NCI-H187 treated with DMSO at 0.1 percent for 48 hours (cell line): ENCODE results near the gene NMNAT2.
"Not testable (repeated sequence)": the region's sequence is repeated elsewhere in the genome, so short reads cannot be mapped to it uniquely, and the experiment has no call there.

Experiments used
- DNase-seq: peaks from one replicate; lab custom pipeline; 2025; lab: John Stamatoyannopoulos, UW

Gene NMNAT2

DNA sequence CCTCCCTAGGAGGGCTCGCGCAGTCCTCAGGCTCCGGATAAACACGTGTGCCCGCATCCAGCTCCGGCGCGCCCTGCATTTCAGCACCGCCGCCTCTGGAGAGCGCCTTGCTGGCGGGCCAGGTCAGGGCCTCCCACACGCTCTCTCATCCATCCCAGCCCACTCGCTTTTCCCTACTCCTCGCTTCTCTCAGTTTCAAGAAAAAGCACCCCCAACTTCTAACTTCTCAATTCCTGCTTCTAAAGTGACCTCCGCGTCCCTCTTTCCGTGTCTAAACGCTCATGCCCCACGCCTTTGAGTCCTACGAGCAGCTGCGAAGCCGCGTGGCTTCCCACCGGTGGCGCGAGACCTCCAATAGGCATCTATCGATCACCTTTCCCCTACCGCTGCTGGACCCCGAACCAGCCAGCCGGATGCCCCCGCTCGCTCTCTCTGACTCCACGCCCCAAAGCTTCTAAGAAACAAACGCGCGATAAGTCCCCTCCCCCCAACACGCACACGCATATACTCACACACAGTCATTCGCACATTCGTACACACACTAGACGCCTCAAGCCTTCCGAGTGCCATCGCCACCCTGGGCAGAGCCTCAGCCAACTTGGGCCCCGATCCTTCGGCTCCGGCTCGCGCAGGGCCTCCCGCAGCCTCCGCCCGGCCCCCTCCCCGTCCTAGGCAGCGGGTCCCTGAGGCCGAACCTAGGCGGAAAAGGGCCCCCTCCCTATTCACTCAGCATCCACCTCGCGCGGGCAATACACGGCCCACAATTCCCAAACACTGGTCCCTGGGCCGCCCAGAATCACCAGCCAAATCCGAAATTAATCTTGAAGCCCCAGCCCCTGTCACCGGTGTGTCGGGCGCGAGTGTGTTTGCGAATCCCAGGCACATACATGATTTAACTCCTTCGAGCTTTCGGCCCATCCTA lies 1.1 kb downstream of the NMNAT2 start:
- DNase-seq: peak; percentile 30

DNA sequence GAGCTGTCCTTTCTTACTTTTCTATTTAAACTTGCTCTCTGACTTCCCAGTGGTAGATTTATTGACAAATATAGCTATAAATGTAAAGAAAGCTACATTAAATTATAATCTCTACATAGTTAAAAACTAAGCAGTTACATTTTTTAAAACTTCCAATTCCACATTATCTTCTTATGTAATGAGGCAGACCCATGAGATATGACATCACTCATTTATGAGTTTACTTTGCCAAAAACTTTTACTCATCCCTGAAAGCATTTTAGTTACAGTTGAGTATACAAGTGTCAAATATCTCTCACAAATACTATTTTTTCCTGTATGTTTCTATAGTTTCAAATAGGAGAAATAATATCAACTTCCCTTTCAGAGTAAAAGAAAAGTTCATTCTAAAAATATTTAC lies 3.8 kb downstream of the NMNAT2 start:
- no peak for DNase-seq

DNA sequence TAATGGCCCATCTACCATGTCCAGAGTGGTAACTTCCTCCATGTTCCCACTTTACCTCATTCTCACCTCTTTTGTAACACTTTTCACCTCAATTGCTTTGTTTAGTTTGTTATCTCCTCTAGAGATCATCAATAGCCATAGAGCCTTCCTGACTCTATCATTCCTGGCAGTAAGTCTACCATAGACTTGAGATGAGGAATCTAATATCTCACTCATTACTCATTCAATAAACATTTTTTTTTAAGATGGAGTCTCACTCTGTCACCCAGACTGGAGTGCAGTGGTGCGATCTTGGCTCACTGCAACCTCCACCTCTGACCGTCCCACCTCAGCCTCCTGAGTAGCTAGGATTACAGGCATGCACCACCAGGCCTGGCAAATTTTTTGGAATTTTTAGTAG lies 7.1 kb downstream of the NMNAT2 start:
- DNase-seq: no peak

DNA sequence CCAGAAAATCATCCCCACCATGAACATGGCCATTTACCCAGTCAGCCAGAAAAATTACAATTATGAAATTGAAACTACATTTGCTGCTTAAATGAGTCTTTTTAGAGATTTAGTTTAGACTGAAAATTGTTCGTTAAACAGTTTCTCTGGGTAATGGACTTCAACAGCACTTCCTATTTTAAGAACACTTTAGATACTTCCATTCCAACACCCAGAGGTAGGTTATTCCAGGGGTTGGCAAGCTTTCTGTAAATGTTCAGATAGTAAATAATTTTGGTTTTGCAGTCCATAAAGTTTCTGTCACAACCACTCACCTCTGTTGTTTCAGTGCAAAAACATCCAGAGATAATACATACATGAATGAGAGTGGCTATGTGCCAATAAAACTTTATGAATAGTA lies 10.2 kb downstream of the NMNAT2 start:
- DNase-seq: no peak

DNA sequence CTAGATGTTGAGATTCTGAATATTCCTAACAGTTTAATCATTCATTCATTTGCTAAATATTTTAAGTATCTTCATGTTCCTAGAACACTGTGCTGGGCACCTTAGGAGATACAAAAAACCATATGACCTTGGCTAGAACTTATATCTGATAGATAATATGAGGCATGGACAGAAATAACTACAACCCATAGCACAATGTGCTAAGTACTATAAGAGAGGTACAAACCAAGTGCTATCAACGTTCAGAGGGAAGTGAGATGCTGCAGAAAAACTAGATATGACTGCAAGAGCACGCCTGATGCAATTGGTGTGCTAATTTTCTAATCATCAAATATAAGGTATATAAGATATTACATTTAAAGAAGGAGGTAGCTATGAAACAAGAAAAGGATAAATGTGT lies 10.7 kb downstream of the NMNAT2 start:
- no peak for DNase-seq

DNA sequence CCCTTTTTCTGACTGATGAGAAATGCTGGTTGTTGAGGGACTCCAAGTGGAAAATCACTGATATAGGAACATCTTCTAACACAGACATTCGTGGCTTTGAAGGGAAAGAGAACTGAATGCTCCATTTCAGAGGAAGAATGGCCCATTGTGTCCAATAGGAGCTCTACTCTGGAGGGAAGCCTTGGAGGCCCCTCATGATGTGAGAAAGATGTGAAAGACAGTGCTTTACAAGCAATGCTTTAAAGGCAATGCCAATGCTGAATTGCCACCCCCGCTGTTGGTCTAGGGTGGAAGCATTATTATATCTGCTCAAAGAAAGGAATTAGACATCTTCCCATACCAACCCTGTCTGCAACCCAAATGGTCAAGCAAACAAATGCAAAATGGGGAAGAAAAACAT lies 13.7 kb downstream of the NMNAT2 start:
- DNase-seq: no peak

DNA sequence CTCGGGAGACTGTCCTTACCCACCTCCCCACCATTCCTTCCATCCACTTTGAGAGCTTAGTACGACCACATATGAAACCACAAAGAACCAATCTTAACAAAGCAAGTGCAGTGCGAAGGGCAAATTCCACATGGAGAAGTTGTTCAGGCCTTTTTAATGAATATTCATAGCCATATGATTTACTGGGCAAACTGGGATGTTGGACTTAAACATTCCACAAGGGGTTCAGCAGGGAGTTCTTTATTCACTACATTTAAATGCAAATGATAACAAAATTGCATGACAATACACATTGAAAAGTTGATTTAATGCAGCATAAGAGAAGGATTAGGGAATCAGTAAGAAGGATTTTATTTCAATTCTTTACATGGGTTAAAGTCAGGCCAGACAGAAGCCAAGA lies 14.7 kb downstream of the NMNAT2 start:
- no peak for DNase-seq

DNA sequence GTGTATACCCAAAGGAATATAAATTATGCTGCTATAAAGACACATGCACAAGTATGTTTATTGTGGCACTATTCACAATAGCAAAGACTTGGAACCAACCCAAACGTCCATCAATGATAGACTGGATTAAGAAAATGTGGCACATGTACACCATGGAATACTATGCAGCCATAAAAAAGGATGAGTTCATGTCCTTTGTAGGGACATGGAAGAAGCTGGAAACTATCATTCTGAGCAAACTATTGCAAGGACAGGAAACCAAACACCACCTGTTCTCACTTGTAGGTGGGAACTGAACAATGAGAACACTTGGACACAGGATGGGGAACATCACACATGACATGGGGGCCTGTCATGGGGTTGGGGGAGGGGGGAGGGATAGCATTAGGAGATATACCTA lies 16.6 kb downstream of the NMNAT2 start:
- DNase-seq: not testable (repeated sequence)

DNA sequence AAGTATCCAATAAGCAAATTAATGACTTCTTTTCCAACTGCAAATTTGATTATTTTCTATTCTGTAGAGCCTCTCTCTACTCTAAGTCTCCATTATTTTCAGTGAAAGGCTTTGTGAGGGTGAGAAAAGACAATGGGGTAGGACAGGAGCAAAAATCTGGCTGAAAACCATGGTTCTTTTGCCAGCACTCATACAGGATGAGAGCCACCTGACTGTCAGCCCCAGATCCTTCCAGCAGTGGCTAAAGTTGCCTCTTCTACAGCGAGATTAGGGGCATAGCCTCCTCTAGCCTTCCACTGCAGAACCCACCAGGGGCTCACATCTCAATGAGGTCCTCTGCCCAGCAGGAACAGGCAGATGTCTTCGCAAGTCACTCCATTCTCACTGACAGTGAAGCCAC lies 23.7 kb downstream of the NMNAT2 start:
- no peak for DNase-seq

DNA sequence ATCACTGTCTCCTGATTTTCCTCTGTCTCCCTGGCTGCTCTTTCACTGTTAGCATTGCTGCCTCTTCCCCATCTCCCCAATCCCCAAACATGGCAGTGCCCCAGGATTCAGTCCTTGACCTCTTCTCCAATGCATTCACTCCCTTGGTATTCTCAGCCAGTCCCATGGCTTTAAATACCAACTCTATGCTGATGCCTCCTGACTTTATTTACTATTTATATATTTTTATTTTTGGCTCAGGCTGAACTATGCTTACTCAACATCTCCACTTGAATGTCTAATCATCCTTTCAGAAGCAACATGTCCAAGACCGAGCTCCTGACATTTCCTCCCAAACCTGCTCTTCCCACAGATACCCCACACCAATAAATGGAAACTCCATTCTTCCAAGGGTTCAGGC lies 26.3 kb downstream of the NMNAT2 start:
- no peak for DNase-seq

DNA sequence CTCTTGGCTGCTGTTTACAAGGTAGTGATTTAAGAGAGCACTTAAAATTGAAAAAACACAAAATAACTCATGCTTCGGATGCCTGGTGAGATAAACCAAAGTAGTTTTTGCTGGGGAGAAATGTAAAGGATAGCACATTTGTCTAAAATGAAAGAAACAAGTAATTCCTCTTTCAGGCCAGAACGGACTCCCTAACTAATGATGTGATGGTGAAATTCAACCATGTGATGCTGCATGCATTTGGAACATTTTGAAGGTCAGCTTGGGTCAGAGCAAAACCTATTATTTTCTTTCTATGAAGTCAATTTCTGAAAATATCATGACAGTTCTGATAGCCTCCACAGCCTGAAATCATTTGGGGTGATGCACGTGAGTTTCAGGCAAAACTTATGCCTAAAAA lies 27.6 kb downstream of the NMNAT2 start:
- DNase-seq: no peak

DNA sequence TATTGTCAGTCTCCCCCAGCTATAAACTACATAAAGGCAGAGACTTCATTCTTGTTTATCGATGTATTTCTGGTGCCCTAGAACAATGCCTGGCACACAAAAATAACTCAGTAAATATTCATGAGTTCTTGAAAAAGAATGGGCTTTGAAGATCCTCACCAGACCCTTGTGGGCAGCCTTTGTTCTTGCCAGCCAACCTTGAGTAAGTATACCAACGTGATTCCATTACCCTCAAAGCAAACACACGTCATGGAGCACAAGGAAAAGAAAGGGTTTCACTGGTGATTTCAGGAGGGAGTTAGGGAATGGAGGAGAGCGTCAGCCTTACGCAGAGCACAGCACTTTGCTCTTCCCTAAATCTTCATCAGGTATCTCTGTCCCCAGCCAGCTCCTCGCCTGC lies 29.4 kb downstream of the NMNAT2 start:
- DNase-seq: peak; percentile 80

DNA sequence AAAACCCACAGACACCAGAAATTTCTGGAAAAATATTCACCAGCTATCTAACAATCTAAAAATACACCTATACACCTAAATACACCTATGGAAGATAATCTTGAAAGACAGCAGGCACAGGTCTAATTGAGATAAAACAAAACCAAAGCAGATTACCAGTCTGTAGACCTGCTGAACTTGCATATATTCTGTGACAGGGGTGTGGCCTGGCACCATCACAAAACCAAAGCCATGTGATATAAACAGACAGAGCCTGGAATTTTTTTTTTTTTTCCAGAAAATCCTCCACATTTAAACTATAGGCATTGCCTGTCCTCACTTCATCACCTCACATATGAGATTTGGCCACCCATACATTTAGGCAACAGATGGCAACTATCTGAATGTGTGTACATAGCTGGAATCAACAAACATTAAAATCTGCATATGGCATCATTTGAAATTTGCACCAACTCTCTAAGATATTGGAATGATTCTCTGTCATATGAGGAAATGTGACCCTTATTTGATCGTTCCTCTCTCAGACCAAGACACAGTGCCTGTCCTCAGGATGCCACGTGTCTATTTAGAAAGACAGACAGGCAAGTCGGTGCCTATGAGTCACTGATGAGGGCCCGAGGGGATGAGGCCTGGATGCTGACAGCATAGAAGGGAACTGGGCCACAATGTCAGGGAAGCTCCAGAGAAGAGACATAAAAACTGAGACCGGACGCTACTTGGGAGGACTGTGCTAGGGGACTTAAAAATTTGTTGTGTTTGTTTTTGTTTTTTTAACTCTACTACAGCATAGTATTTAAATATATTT lies 32.6 kb downstream of the NMNAT2 start:
- DNase-seq: no peak

DNA sequence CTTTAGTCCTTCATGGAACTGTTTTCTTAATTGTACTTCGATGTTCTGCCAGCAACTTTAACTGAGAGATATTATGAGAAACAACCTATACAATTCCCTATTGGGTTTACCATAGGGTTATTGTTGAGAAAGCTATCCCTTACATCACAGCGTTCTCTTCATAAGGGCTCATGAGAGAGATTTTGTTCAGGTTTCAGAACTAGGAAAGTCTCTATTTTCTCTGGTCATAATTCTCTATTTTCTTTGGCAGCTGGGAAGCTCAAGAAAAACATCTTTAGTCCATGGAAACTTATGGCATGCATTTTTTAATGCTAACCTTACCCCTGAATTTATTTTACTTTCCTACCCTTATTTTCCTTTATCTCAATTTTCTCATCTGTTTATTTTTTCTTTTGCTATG lies 38.2 kb downstream of the NMNAT2 start:
- DNase-seq: no peak

DNA sequence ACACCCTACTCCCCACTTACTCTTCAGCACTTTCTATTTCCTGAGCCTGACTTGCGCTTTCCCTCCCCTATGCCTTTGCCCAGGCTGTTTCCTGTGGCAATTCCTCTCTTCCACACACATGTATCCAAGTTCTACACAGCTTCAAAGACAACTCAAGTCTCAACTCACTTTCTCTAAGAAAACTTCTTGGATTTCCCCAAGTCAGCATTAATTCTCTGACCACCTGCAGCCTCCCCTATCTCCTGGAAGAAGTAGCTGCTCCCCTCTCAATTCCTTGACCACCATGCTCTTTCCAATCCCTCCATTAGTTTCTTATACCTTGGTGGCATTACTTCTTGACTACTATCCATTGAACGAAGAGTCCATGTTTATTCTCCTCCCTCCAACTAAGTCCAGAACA lies 42.8 kb downstream of the NMNAT2 start:
- no peak for DNase-seq

DNA sequence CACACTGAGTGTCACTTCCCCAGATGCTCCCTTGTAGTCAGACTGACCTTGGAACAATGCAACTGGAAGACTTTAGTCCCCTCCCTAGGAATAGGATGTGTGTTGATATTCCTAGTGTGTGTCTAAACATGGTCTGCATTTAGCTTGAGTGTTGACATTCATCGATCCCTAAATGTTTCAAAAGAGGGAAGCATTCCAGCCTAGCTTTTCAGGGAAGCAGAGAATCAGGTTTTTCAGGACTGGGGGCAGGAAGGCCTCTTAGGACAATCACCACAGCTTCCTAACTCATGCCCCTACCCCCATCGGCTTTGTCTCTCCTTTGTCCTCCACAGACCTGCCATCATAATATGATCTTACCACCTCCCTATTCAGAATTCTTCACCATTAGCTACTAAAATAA lies 43.4 kb downstream of the NMNAT2 start:
- no peak for DNase-seq

DNA sequence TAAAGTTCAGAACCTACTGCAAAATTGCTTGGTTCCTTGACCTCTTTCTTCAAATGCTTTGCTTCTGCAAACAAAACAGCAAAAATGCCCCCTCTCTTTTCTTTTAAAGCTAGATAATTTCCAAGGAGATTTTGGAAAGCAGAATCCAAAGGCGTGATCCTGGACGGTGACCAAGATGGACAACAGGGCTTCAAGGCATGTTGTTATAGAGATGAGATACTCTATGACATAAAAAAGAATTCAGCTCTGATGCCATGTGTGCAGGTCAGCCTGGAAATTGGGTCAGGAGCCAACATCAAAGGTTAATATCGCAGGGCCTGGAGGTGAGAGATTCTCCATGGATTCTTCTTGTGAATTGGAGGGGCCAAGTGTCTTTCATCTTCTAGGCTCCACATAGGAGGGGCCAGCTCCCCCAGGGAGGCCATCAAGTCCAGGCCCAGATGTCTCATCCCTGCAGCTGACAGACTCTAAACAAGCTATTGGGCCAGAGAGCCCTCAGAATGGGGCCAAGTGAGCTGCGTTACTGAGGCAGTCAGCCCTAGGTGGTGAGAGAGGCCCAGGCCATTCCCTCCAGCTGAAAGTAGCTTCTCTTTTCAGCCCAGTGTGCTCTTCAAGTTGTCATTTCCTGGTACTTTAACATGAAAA lies 45.5 kb downstream of the NMNAT2 start:
- no peak for DNase-seq

DNA sequence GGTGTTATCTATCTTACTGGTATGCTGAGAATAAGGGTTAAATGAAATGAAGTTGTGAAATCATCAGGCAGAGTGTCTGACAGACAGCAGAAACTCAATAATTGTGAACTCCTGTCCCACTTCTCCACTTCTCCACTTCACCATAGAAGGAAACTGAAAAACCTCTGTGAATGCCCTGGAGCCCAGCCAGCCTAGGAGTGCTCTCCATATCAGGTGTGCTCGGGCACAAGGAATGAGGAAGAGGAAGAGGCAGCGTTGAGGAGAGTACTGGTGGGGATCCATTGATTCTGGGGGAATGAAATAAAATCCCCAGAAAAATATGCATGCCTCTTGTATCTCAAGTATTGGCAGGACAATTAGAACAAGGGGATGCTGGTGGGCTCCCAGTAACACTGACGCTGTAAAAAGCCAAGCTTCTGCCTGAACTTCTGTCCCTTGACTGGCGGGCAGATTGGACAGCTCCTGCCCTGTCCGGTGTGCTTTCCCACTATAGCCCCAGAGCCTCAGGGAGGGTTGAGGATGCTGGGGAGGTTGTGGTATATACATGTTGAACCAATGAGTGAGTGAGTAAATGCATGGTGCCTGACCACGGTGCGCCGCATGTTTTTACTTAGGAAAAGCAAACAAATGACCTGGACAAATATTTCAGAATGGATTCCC lies 47.7 kb downstream of the NMNAT2 start:
- no peak for DNase-seq

DNA sequence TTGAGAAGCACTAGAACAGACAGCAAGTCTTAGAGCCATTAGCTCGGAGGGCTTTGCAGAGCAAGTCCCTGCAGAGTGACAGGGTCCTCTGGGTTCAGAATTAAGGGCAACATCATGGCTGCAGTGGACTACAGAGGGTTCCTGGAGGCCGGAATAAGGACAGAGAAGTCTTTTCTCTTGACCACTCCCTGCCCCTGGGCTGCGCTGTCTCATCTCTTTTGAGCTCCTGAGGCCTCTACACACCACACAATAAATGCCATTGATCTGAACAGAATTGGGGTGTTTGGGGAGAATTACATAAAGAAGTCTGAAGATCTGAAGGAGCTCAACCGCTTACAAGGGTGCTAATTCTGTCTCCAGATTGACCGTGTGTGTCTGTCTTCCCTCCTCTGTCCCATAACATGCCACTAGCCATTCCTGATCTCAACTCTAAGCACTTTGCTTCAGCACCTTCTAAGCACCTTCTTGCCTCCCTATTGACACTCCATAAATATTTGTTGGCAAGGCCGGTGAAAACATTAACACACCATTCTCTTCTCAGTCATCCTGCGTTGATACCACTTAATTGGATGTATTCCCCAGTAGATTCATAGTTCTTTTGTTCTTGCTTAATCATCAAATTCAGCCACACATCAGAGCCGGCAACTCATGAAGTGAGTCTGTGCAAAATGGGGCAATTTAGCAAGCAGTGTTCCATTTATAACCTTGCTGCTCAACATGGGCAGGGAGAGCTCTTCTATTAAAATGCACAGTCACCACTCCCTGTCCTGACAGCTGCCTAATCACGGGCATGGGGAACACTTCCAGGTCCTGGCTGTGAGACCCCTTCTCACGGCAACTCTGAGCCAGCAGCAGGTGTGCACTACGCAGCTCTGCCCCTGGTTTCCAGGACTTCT lies 49.7 kb downstream of the NMNAT2 start:
- DNase-seq: no peak

DNA sequence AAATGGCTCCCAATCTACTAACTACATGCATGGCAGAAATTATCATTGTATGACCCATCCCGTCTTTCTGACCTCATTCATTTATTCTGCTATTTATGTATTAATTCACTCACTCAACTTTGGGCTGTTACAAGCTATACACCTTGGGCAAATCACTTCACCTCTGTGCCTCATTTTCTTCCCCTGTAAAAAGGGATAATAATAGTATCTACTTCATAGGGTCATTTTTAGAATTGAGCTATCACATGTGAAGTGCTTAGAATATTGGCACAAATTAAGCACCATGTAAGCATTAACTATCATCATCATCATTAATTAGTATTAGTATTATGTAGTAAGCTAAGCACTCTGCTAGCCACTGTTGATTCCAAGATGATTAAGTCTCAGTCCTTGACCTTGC lies 52.1 kb downstream of the NMNAT2 start:
- no peak for DNase-seq

DNA sequence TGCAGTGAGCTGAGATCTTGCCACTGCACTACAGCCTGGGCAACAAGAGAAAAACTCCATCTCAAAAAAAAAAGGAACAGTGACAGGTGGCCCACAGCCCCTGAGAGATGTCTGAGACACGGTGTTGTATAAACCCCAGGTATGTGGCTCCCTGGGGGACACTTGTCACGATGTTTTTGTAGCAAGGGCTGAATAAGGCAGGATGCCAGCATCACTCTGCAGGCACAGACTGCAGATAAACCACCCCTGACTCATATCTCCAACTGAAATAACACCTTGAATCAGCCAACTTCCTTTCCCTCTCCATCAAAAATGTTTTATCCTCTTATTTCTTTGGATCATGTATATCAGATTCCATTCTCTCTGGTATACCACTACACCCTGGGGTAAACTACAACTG lies 52.5 kb downstream of the NMNAT2 start:
- DNase-seq: peak; percentile 71
